NCI-H345 (cell line): ENCODE data around the gene IL1RAPL2.
A peak's percentile ranks its signal among the peaks of the same experiment; 100 is the strongest.
"Not testable (repeated sequence)": the region's sequence is repeated elsewhere in the genome, so short reads cannot be mapped to it uniquely, and the experiment has no call there.

ENCODE experiments used
- DNase-seq: peaks from one replicate; lab custom pipeline; 2025; lab: John Stamatoyannopoulos, UW

The IL1RAPL2 gene

GRCh38 chrX:104854790-104855340, 288.9 kb downstream of the IL1RAPL2 start:
- no peak for DNase-seq

GRCh38 chrX:104863466-104863865, 297.5 kb downstream of the IL1RAPL2 start:
- no peak for DNase-seq

- no peak for DNase-seq
Observed at GRCh38 chrX:104864296-104864695, 298.3 kb downstream of the IL1RAPL2 start.

GRCh38 chrX:104877504-104877903, 311.5 kb downstream of the IL1RAPL2 start:
- no peak for DNase-seq

- DNase-seq: no peak
Observed at GRCh38 chrX:104902070-104902469, 336.1 kb downstream of the IL1RAPL2 start.

GRCh38 chrX:104909694-104910093, 343.7 kb downstream of the IL1RAPL2 start:
- not testable (repeated sequence) for DNase-seq

DNA sequence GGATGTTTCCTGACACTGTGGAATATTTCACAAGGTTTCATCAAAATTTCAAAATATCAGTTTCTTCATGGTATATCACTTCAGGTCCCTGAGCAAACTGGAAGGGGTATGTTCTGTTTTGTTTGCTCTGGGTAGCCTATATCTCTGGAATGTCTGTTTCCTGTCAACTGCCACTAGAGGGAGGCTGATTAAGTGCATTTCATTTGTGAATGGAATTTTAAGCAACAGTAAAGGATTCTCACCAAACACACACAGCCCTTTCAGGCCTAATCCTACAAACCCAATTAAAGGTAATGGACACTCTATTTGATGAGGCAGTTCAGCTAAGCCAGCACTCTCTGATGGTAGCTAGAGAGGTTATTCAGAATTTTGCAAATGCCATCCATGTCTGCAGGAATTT, 347.3 kb downstream of the IL1RAPL2 start:
- DNase-seq: no peak

- not testable (repeated sequence) for DNase-seq
Observed at GRCh38 chrX:104914686-104915085, 348.7 kb downstream of the IL1RAPL2 start.

DNA sequence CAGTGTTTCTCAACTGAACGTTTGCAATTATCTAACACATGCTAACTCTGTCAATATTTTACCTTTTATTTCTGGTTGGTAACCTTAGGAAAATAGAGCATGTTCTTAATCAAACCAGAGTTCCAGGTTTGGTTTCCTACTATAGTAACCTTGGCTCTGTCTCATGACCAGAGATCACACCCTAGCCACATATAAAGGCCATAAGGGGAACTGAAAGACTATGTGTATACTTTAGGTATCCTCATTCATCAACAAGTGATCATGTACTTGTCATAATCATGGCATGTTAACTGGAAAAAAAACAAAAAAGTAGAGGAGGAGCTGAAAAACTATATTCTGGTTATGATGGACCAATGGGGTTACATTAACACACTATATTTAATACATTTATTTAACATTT, 352.1 kb downstream of the IL1RAPL2 start:
- DNase-seq: no peak

- DNase-seq: no peak
Observed at GRCh38 chrX:104921584-104922205, 355.7 kb downstream of the IL1RAPL2 start.

GRCh38 chrX:104922206-104922621, 356.2 kb downstream of the IL1RAPL2 start:
- peak; percentile 36 for DNase-seq

GRCh38 chrX:104929324-104929723, 363.3 kb downstream of the IL1RAPL2 start:
- no peak for DNase-seq

DNA sequence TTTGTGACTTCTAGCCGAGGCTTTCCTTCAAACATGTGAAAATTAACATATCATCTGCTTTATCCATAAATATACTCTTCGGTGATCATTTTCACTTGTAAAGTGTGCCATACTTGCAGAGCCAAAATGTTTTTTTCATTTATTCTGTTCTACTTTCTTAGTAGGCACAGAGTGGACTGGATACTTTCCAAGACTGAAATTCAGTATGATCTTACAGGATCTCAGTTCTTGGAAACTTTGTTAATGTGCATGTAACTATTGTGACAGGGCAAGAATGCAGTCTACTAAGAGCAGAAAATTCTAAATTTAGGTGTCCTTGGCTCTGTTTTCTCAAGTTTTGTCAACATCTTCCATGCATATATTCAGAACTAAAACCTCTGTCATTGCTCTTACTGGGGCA, 369.6 kb downstream of the IL1RAPL2 start:
- DNase-seq: no peak

- DNase-seq: no peak
Observed at GRCh38 chrX:104953251-104953650, 387.3 kb downstream of the IL1RAPL2 start.

DNA sequence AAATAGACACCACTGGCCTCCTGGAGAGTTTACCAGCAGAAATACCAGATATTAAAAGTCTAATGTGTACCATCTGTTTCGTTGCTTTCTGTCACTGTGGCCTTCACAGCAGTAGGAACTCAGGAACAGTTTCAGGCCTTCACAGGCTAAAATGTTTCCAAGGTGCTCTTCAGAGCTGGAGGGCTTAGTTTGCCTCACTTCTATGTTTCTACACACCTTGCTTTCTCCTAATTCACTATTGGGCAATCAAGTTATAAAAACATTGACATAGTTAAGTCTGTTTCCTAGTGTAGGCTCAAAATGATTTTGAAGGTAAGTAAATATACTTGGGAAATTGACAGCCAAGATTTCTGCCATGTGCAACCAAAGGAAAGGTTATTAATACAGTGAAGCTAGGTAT, 395.9 kb downstream of the IL1RAPL2 start:
- no peak for DNase-seq

DNA sequence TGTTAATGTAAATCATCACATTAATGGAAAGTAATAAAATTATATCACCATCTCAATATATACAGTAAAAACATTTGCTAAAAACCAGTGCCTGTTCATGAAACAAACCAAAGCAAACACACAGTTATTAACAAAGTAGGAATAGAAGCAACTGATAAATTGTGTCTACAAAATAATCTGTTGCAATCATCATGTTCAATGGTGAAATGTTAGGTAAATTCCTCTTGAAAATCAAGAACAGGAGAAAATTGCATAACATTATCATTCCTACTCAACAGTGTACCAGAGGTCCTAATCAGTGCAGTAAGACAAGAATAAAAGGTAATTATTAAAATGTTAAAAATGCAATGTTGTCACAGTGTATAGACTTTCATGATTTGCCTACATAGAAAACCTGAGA, 402.2 kb downstream of the IL1RAPL2 start:
- DNase-seq: no peak

DNA sequence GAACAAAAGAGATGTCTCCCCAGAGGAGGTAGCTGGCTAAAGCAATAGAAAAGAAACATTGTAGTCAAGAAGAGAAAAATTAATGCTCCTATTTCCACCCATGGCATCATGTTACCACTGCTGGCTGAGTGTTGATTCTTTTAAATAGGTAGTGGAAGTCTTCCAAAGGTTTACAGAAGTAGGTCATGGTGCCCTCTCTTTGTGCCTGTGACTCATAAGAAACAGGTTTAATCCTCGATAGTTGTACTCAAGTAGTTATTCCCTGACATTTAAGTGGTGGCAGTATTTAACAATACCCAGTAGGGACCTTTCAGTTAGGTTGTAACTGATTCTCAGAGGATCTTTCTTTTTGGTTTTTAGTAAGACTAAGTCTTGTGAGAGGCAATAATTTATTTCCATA, 406.7 kb downstream of the IL1RAPL2 start:
- DNase-seq: no peak

DNA sequence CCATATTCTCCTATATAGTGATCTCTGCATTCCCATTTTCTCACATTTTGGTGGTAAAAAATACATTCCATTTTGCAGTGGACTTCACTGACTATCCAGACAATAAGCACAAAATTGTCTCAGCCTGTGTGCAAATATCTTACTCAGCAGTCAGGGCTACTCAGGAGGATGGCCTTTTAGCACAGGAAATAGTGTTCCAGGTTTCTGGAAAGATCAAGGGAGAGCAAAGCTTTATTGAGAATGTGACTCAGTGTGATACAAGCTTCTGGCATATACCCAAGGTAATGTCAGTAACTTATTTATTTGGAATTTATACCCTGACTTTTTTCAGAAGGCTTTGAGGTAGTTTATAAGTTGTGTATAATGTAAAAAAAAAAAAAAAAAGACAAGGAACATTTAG, 421.1 kb downstream of the IL1RAPL2 start:
- no peak for DNase-seq

- DNase-seq: no peak
Observed at GRCh38 chrX:104988038-104988437, 422.0 kb downstream of the IL1RAPL2 start.

- no peak for DNase-seq
Observed at GRCh38 chrX:104995546-104995945, 429.5 kb downstream of the IL1RAPL2 start.

- DNase-seq: no peak
Observed at GRCh38 chrX:105006103-105006502, 440.1 kb downstream of the IL1RAPL2 start.

DNA sequence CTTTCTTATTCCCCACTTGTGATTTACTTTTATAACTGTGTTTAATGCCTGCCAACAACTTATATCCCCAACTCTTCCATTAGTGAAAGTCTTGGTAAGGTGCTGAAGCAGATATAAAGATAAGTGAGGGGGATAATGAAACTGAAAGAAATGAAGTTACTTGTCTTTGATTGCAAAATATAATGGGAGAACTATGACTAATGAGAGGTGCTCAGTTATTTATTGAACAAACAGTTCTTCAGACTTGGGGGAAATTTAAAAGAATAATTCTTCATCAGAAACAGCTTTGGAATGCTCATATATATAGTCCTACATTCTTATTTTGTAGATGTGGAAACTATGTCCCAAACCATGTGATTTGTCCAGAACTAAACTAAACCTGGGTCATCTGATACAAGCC, 441.0 kb downstream of the IL1RAPL2 start:
- DNase-seq: no peak

- DNase-seq: no peak
Observed at GRCh38 chrX:105013719-105014118, 447.7 kb downstream of the IL1RAPL2 start.

- no peak for DNase-seq
Observed at GRCh38 chrX:105017641-105018040, 451.6 kb downstream of the IL1RAPL2 start.
